ENCODE measurements around the gene EEF2K.

The EEF2K gene

GRCh38 chr16:22304411-22304810 lies 98.3 kb downstream of the EEF2K start:
- Histone ChIP-seq H3K79me2 (peaks cover 51% of the 10 kb centered on the region), H3K4me1 (peaks cover 4% of the 10 kb centered on the region), H3K27me3 (ENCODE audit: control insufficient read depth, insufficient read depth, low read length) (no peaks in the 10 kb centered on the region), H2AFZ (no peak overlapping the region), H3K4me3 (ENCODE audit: low read depth, low read length) (no peak overlapping the region), H3K4me2 (ENCODE audit: low read length) (no peak overlapping the region), H3K9me3 (ENCODE audit: control insufficient read depth, low read length) (no peaks in the 10 kb centered on the region), H3K36me3 (ENCODE audit: control insufficient read depth, insufficient read depth, low read length) (no peaks in the 10 kb centered on the region), H3K27ac (no peak overlapping the region), H3K9ac (no peak overlapping the region)
- TF ChIP-seq, protein P1, sequence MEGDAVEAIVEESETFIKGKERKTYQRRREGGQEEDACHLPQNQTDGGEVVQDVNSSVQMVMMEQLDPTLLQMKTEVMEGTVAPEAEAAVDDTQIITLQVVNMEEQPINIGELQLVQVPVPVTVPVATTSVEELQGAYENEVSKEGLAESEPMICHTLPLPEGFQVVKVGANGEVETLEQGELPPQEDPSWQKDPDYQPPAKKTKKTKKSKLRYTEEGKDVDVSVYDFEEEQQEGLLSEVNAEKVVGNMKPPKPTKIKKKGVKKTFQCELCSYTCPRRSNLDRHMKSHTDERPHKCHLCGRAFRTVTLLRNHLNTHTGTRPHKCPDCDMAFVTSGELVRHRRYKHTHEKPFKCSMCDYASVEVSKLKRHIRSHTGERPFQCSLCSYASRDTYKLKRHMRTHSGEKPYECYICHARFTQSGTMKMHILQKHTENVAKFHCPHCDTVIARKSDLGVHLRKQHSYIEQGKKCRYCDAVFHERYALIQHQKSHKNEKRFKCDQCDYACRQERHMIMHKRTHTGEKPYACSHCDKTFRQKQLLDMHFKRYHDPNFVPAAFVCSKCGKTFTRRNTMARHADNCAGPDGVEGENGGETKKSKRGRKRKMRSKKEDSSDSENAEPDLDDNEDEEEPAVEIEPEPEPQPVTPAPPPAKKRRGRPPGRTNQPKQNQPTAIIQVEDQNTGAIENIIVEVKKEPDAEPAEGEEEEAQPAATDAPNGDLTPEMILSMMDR (IDR thresholded peaks at IDR 0.05): no peak

DNA sequence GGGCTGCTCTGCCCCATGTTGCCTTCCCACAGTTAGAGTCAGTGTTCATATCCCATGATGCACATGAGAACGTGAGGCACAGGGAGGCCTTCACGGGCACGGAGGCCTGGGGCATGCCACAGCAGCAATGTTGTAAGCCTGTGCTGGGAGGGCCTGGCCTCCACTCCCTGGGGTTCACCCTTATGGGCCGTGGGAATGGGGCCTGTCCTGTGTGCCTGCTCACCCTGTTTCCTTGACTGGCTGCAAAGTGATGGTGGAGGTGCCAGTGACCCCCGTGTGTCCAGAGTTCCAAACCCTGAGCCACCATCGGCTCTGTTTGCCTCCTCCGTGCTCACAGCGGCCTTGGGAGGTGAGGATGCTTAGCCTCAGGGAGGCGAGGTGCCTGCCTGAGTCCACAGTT lies 100.7 kb downstream of the EEF2K start:
- Histone ChIP-seq H3K27ac (no peak overlapping the region), H3K27me3 (ENCODE audit: control insufficient read depth, insufficient read depth, low read length) (no peaks in the 10 kb centered on the region), H3K9me3 (ENCODE audit: control insufficient read depth, low read length) (no peaks in the 10 kb centered on the region), H3K9ac (no peak overlapping the region), H3K36me3 (ENCODE audit: control insufficient read depth, insufficient read depth, low read length) (no peaks in the 10 kb centered on the region), H2AFZ (no peak overlapping the region), H3K79me2 (peaks cover 41% of the 10 kb centered on the region), H3K4me1 (no peaks in the 10 kb centered on the region), H3K4me3 (ENCODE audit: low read depth, low read length) (no peak overlapping the region), H3K4me2 (ENCODE audit: low read length) (no peak overlapping the region)
- TF ChIP-seq, protein P1 (IDR thresholded peaks at IDR 0.05): no peak

- H3K9ac ChIP-seq: no peak overlapping the region
- H3K4me3 ChIP-seq (ENCODE audit: low read depth, low read length): no peak overlapping the region
- no peaks in the 10 kb centered on the region for H3K27me3 ChIP-seq (ENCODE audit: control insufficient read depth, insufficient read depth, low read length)
- no peak overlapping the region for H2AFZ ChIP-seq
- H3K79me2 ChIP-seq: peaks cover 35% of the 10 kb centered on the region
- no peaks in the 10 kb centered on the region for H3K9me3 ChIP-seq (ENCODE audit: control insufficient read depth, low read length)
- H3K36me3 ChIP-seq (ENCODE audit: control insufficient read depth, insufficient read depth, low read length): no peaks in the 10 kb centered on the region
- no peak overlapping the region for H3K27ac ChIP-seq
- TF ChIP-seq, protein P1 (IDR thresholded peaks at IDR 0.05): no peak
- no peak overlapping the region for H3K4me2 ChIP-seq (ENCODE audit: low read length)
- H3K4me1 ChIP-seq: no peaks in the 10 kb centered on the region
Observed at GRCh38 chr16:22307838-22308237, 101.8 kb downstream of the EEF2K start.

GRCh38 chr16:22308824-22309520 lies 102.9 kb downstream of the EEF2K start:
- no peak overlapping the region for H3K4me3 ChIP-seq (ENCODE audit: low read depth, low read length)
- H3K4me1 ChIP-seq: no peaks in the 10 kb centered on the region
- TF ChIP-seq, protein P1 (IDR thresholded peaks at IDR 0.05): no peak
- H3K36me3 ChIP-seq (ENCODE audit: control insufficient read depth, insufficient read depth, low read length): no peaks in the 10 kb centered on the region
- no peak overlapping the region for H3K27ac ChIP-seq
- no peak overlapping the region for H3K9ac ChIP-seq
- no peaks in the 10 kb centered on the region for H3K9me3 ChIP-seq (ENCODE audit: control insufficient read depth, low read length)
- H2AFZ ChIP-seq: no peak overlapping the region
- H3K4me2 ChIP-seq (ENCODE audit: low read length): no peak overlapping the region
- peaks cover 28% of the 10 kb centered on the region for H3K79me2 ChIP-seq
- no peaks in the 10 kb centered on the region for H3K27me3 ChIP-seq (ENCODE audit: control insufficient read depth, insufficient read depth, low read length)

- H3K27ac ChIP-seq: no peak overlapping the region
- no peaks in the 10 kb centered on the region for H3K9me3 ChIP-seq (ENCODE audit: control insufficient read depth, low read length)
- H3K27me3 ChIP-seq (ENCODE audit: control insufficient read depth, insufficient read depth, low read length): no peaks in the 10 kb centered on the region
- H3K4me2 ChIP-seq (ENCODE audit: low read length): no peak overlapping the region
- no peak overlapping the region for H3K4me3 ChIP-seq (ENCODE audit: low read depth, low read length)
- peaks cover 15% of the 10 kb centered on the region for H3K79me2 ChIP-seq
- no peaks in the 10 kb centered on the region for H3K36me3 ChIP-seq (ENCODE audit: control insufficient read depth, insufficient read depth, low read length)
- TF ChIP-seq, protein P1 (IDR thresholded peaks at IDR 0.05): no peak
- H3K4me1 ChIP-seq: no peaks in the 10 kb centered on the region
- no peak overlapping the region for H2AFZ ChIP-seq
- H3K9ac ChIP-seq: no peak overlapping the region
Observed at GRCh38 chr16:22311520-22311919, 105.4 kb downstream of the EEF2K start.
